HG02678 (cell line): Measurements from ENCODE around the gene LYSET.
"Not testable (repeated sequence)": the region's sequence is repeated elsewhere in the genome, so short reads cannot be mapped to it uniquely, and the experiment has no call there.

Source experiments
- ATAC-seq: cut with Tn5 transposase; IDR thresholded peaks from one replicate; pipeline ENCODE4 v1.9.1; 2021; ENCODE audit warnings: mild to moderate bottlenecking, moderate library complexity; ENCODE audit not compliant: unreplicated experiment

Gene LYSET

DNA sequence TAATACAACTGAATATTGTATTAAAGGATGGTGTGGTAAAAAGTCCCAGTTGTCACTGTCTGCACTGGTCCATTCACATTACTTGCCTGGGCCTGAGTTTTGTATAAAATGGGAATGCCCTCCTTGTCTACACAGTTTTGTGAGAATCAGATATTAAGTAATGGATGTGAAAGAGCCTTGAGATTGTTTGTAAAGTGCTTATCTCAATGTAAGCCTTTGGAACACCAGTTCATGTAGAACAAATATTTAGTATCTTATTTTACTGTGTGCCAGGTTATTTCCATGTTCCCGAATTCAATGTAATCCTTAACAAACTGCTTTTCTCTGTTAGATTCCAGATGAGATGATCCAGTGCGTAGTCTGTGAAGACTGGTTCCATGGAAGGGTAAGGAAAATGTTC lies 29.5 kb downstream of the LYSET start:
- no peak for ATAC-seq

DNA sequence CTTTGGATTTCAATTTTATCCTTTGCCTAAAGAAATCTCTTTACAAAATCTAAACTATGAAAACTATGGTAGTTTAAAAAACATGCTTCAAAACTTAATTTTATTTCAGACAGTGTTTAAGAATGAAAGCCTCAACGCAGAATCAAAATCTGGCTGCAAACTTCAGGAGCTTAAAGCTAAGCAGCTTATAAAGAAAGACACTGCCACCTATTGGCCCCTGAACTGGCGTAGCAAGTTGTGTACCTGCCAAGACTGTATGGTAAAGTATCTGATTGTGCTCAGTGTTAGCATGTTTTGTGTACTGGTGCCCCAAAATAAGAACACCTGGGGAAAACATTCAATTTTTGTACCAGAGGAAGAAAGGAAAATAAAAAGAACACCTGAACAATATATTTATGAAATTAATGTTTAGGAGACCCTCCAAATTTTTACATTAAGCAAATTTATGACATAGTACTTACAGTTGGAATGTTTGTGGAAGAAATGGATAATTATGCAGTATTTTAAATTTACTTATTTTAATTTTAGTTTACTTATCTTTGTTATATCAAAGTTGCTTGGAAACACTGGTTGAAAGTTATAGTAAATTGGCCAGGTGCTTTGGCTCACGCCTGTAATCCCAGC lies 34.1 kb downstream of the LYSET start:
- ATAC-seq: peak; percentile 72

DNA sequence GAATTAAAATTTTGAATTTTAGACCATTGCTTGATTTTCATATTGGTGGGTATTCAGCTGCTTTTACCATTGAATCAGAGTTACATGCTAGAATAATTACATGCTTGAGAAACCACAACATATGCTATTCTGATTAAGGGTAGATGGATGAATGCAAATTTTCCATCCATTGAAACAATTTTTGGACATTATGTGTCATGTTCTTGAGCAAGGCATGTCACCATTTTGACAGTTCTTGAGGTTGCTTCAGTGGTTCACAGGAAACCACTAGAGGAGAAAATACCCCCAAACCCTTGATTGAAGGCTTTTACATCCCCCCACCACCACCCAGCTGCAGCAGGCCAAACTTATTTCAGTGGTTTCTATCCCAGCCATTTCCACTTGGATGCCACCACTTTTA lies 35.4 kb downstream of the LYSET start:
- no peak for ATAC-seq

GRCh38 chr14:93223565-93223964 lies 38.4 kb downstream of the LYSET start:
- no peak for ATAC-seq

DNA sequence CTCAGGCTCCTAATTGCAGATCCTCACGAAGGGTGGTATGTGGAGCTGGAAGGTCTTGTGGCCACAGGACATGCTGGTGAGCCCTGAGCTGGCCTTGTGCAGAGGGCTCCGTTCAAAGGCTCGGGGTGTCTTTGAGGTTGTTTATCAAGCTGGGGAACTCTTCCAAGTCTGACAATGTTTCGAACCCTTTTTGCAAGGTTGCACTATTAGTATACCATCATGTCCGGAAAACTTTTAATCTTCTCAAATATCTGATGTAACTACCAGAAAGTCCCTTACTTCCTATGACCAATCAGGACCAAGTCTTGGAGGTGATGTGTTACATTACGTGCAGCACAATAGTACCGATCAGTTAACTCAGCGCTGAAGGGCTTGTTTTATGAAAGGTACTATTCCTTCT lies 43.4 kb downstream of the LYSET start:
- ATAC-seq: no peak

DNA sequence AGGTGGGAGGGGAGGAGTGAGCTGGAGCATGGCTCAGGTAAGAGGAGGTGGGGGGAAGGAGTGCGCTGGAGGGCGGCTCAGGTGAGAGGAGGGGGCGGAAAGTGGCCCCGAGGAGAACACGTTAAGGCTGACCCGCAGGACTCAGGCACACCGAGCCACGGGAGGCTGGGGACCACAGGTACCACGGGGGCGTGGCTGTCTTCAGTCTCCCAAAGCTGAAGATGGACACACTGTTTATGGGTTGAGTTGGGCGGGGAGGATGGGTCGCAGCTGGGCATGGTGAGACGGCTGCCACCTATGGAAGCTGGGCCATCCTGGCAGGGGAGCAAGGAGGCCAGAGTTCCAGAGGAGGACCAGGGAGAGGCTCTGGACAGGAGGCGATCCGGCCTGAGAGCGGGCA lies 45.4 kb downstream of the LYSET start:
- ATAC-seq: no peak

GRCh38 chr14:93231129-93231979 lies 46.2 kb downstream of the LYSET start:
- ATAC-seq: no peak

- ATAC-seq: no peak
Observed at GRCh38 chr14:93232159-93232558, 47.0 kb downstream of the LYSET start.

- ATAC-seq: not testable (repeated sequence)
Observed at GRCh38 chr14:93233078-93233477, 48.0 kb downstream of the LYSET start.

DNA sequence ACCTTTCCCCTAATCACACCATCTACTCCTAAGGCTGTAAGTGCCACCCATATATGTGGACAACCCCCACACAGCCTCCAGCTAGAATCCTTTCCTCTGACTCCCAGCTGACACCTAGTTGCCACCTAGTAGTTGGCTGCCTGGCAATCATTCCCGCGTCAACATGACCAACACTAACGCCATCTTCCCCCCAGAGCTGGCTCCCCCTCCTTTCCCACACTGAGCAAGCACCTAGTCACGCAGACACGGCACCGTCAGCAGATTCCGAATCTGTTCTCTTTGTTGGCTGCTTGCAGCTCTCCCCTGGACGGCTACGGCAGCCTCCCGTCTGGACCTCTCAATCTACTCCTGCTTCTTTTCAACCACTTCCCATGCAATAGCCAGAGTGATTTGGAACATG lies 49.7 kb downstream of the LYSET start:
- no peak for ATAC-seq
